ENCODE results near the gene C1orf174. TPM values are rescaled to one million over a fixed set of nuclear protein-coding genes. Genes with fewer than 3 reads are reported as not detected.

Gene C1orf174
- total and polyA plus RNA-seq, 2 experiments from 2014 or later = 17.6 to 22.2 TPM

DNA sequence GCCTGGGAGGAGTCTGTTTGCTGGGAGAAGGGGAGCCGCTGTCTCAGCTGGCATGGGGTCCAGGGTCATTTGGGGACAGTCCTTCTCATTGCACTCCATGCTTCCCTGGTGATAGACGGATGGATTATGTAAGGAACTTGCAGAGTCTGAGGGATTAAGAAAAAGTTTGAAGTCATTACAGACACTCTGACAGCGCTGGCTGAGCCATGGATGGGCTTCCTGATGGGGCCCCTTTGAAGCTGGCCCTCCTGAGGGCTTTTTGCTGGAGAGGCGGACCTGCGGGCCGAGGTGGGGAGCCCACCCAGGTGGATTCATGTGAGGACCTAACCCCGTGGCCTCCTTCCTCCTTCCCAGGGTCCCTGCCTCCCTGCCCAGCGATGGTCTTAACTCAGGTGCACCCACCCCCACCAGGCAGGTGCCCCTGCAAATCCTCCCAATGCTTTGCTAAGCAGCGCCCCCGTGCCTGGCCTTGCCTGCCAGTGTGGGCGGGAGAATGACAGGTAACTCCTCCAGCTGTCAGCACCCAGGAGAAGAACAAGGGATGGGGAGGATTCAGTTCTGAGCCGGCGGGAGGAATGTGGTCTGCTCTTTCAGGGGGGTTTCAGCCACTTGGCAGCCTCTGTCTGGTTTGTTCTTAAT lies 24.2 kb upstream of the C1orf174 start:
- TF ChIP-seq, protein P1, sequence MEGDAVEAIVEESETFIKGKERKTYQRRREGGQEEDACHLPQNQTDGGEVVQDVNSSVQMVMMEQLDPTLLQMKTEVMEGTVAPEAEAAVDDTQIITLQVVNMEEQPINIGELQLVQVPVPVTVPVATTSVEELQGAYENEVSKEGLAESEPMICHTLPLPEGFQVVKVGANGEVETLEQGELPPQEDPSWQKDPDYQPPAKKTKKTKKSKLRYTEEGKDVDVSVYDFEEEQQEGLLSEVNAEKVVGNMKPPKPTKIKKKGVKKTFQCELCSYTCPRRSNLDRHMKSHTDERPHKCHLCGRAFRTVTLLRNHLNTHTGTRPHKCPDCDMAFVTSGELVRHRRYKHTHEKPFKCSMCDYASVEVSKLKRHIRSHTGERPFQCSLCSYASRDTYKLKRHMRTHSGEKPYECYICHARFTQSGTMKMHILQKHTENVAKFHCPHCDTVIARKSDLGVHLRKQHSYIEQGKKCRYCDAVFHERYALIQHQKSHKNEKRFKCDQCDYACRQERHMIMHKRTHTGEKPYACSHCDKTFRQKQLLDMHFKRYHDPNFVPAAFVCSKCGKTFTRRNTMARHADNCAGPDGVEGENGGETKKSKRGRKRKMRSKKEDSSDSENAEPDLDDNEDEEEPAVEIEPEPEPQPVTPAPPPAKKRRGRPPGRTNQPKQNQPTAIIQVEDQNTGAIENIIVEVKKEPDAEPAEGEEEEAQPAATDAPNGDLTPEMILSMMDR (IDR thresholded peaks at IDR 0.05; ENCODE audit: low read depth, low read length) = no peak
- Histone ChIP-seq H3K36me3 (no peaks in the 10 kb centered on the region), H3K27me3 (no peaks in the 10 kb centered on the region), H3K27ac (no peak overlapping the region), H3K9me3 (ENCODE audit: low read depth) (no peaks in the 10 kb centered on the region), H3K4me1 (ENCODE audit: low read depth) (no peaks in the 10 kb centered on the region), H3K4me3 (no peak overlapping the region)
- no peak for DNase-seq (ENCODE audit: low read depth in 1 of 2, low spot score in 1 of 2)

DNA sequence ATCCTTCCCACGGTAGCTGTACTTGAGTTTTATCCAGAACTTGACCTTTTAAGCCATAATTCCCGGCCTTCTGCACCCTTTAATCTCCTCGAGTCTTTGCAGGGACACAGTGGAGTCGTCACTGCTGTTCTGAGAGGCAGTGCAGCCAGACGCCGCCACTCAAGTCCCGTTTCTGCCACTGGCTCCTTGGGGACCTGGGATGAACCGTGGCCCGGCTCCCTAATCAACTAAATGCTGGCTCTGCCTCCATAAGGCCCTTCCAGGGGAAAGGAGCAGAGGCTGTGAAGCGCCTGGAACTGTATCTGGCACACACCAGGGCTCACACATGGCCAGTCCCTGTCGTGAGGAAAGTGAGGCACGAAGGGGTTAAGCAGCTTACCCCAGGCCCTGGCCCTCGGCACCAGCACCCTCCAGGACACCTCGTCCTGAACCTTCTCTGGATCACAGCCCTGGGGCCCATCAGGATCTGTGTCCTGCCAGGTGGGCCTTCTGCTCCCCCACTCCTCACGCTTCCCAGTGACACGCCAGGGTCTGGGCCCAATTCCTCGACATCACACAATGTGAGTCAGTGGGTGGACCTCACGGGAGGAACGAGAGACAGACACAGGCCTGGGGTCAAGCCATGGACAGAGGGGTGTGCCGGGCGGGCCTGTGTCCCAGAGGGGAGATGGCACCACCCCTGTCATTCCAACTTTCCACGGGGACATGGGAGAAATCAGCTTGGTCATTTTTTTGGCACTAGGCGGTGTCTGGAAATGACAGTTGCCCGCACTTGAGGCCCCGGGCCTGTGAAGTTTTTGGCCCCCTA lies 23.5 kb upstream of the C1orf174 start:
- H3K27ac ChIP-seq = no peak overlapping the region
- DNase-seq (ENCODE audit: low read depth in 1 of 2, low spot score in 1 of 2) = no peak
- H3K4me3 ChIP-seq = no peak overlapping the region
- H3K9me3 ChIP-seq (ENCODE audit: low read depth) = no peaks in the 10 kb centered on the region
- no peaks in the 10 kb centered on the region for H3K27me3 ChIP-seq
- no peaks in the 10 kb centered on the region for H3K36me3 ChIP-seq
- TF ChIP-seq, protein P1 (IDR thresholded peaks at IDR 0.05; ENCODE audit: low read depth, low read length) = no peak
- H3K4me1 ChIP-seq (ENCODE audit: low read depth) = no peaks in the 10 kb centered on the region

DNA sequence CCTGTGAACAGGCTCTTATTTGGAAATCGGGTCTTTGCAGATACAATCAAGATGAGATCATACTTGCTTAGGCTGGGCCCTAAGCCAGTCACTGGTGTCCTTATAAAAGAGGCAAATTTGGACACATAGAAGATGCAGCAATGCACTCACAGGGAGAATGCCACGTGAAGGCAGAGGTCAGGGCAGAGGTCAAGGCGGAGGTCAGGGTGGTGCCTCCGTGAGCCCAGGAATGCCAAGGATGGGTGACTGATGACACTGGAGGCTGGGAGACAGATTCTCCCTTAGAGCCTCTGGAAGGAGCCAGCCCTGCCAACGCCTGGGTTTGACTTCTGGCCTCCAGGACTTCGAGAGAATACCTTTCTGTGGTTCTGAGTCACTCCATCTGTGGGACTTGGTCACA lies 22.8 kb upstream of the C1orf174 start:
- TF ChIP-seq, protein P1 (IDR thresholded peaks at IDR 0.05; ENCODE audit: low read depth, low read length) = no peak
- Histone ChIP-seq H3K27ac (no peak overlapping the region), H3K4me1 (ENCODE audit: low read depth) (no peaks in the 10 kb centered on the region), H3K9me3 (ENCODE audit: low read depth) (no peaks in the 10 kb centered on the region), H3K36me3 (no peaks in the 10 kb centered on the region), H3K4me3 (no peak overlapping the region), H3K27me3 (no peaks in the 10 kb centered on the region)
- DNase-seq (ENCODE audit: low read depth in 1 of 2, low spot score in 1 of 2) = no peak

DNA sequence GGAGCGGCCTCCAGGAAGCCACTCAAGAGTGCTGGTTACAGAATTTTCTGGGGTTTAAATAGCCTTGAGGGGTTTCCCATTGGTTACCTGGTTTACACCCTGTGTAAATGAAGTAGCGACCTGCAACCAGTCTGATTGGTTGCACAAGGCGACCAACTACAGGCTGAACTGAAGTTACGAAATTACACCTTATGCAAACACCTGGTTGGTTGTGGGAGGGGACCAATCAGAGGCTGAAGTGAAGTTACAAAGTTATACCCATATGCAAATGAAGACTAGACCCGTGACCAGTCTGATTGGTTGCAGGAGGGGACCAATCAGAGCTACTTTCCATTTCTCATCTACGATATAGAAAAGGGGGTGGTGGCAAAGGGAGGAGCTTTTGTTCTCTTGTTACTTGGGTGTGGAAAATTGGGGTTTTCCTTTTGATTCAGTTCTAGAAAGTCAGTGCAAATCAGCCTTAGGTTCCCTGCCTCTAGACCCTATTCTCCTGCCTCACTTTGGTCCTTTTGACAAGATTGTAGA lies 22.2 kb upstream of the C1orf174 start:
- no peaks in the 10 kb centered on the region for H3K4me1 ChIP-seq (ENCODE audit: low read depth)
- H3K36me3 ChIP-seq = no peaks in the 10 kb centered on the region
- H3K4me3 ChIP-seq = no peak overlapping the region
- H3K27me3 ChIP-seq = no peaks in the 10 kb centered on the region
- H3K27ac ChIP-seq = no peak overlapping the region
- no peak for DNase-seq (ENCODE audit: low read depth in 1 of 2, low spot score in 1 of 2)
- no peaks in the 10 kb centered on the region for H3K9me3 ChIP-seq (ENCODE audit: low read depth)
- TF ChIP-seq, protein P1 (IDR thresholded peaks at IDR 0.05; ENCODE audit: low read depth, low read length) = no peak

DNA sequence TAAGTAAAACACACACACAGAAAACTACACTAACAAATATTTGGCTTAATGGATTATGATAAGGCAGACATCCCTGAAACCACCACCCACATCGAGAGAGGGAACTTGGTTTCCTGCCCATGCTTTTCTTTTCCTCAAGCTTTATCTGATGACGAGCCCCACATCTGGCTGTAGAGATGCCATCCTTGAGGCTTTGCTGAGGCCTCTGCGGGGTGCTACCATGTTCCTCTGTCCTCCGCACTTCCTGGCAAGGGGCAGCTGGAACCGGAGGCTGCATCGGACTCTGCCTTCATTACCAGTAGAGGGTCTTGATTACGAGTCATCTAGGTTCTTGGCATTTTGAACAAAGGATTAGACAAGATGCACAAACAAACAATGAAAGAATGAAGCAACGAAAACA lies 21.7 kb upstream of the C1orf174 start:
- H3K27me3 ChIP-seq = no peaks in the 10 kb centered on the region
- H3K9me3 ChIP-seq (ENCODE audit: low read depth) = no peaks in the 10 kb centered on the region
- no peaks in the 10 kb centered on the region for H3K4me1 ChIP-seq (ENCODE audit: low read depth)
- no peak overlapping the region for H3K27ac ChIP-seq
- H3K4me3 ChIP-seq = no peak overlapping the region
- TF ChIP-seq, protein P1 (IDR thresholded peaks at IDR 0.05; ENCODE audit: low read depth, low read length) = no peak
- DNase-seq (ENCODE audit: low read depth in 1 of 2, low spot score in 1 of 2) = no peak
- no peaks in the 10 kb centered on the region for H3K36me3 ChIP-seq

Data from cardiac muscle cell (in vitro differentiated cells and primary cell).